Putamen (tissue), 1 donor: ENCODE data around the gene MAP2K7.
"Not testable (repeated sequence)": the region's sequence is repeated elsewhere in the genome, so short reads cannot be mapped to it uniquely, and the experiment has no call there.

ENCODE experiments used
- DNase-seq: peaks from one replicate; pipeline ENCODE4 v3.0.0-alpha.2; 2016; ENCODE audit warnings: low spot score

Gene MAP2K7

DNA sequence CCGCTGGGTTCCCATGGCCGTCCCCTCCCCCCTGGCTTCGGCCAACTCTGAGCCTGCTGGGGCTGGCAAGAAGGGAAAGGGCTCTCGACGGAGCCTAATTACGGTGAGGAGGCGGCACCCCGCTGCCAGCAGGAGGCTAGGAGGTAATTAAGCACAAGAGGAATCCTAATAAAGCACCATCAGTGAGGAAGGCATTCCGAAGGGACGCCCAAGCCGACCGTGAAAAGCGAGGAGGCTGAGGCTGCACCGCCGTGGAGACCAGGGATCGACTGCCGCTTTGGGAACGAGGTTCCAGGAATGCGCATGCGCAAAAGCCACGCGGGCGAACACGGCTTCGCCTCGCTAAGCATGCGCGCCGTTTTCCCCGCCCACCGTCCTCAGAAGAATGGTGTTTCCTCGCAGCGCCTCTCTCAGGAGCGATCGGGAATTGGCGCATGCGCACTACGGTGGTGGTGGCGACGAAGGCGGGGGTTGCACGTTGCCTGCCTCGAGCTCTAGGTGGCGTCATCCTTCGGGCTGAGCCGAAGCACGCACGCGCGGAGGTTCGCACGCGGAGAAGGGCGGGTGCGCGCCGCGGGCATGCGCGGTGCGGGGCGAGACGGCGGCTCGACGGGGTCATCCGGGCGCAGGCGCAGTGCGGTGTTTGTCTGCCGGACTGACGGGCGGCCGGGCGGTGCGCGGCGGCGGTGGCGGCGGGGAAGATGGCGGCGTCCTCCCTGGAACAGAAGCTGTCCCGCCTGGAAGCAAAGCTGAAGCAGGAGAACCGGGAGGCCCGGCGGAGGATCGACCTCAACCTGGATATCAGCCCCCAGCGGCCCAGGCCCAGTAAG is at the start of gene MAP2K7:
MAP2K7 (plus strand) TSS at position 634 of the 830 bp plus-strand sequence; CDS start at position 702, 68 bp downstream.
- DNase-seq, result peak; percentile 99

DNA sequence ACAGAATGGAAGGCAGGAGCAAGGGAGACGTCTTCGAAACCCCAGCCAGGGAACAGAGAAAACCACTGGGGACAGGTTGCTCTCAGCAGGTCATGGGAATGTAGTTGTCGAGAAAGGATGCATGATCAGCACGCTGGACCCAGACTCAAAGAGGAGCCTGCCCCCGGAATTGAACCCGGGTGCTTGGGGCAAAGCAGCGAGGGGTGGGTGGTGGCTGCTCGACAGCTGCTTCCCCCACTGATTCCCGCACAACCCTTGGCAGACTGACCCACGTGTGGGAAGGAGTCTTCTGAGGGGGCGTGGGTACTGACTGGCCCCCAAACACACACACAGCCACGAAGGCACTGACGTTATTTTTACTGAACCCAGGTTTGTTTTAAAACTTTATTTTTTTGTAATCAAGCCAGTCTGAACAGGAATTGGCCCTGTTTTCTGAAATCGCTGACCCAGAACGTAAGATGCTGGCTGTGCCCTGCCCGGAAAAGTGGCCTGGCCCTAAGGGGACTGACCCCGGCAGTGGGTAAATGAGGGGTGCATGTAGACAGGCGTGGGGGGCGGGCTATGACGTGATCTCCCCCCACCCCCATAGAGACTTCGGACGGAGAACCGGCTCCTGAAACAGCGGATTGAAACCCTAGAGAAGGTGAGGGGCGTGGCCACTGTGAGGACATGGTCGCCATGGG is 48.1 kb upstream of the MAP2K7 start:
- DNase-seq, result no peak

DNA sequence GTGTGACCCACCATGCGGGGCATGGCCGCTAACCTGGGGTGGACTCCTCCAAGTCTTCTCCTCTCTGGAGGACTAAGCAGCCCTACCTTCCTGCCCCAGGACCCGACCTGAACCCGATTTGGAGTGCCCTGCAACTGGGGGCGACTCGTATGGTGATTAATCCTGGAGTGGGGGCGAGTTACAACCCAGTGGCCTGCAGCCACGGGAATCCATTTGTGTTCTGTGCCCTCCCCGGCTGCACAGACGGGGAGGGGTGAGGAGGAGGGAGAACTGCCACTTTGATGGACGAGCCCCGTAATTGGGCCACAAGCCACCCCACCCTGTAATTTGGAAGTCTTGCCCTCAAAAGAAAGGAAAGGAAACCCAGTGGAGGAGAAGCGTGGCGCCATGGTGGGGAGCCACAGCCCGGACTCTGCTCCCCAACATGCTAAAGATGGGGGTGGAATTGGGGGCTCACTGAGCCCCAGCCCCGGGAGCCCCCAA is 47.5 kb upstream of the MAP2K7 start:
- DNase-seq, result no peak

DNA sequence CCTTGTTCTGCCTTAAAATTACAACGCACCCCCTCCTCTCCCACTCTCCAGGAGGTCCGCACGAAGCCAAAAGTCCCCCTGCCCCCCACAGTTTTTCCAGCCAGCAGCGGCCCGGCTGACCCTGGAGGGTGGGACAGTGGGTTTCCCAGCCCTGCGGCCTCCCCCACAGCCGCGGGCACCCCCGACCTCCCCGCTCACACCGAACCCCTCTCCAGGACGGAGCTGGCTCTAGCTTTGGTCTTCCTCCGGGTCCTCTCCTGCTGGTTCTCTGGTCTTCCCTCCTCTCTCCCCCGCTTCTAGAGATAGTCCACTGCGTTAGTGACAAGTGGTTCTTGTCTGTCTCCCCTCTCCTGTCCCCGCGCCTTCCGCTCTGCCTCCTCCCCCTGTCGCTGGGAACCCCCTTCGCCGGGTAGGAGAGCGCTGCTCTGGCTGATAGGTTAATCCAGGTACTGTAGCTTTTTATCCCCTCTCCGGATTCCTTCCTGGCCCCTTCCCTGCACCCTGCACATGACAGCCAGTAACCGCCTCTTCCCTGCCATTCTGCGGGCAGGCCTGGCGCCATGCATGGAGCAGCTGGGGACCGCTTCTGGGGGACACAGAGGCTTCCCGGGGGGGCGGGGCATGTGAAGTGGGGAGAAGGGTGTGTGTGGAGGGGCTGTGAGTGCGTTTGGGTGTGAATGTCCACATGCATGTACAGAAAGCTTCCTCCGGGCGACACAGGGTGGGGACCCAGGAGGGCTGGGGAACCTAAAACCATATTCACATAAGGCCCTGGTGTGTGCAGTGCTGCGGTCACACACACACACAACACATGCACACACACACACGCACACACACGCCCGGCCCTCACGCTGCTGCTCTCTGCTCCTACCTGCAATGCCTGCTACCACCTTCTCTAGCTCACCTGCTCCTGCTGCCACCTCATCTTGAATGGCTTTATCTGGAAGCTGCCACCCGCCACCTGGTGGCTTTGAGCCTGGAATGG is 46.7 kb upstream of the MAP2K7 start:
- DNase-seq, result no peak

GRCh38 chr19:7857727-7858108 is 46.0 kb upstream of the MAP2K7 start:
- DNase-seq, result no peak

DNA sequence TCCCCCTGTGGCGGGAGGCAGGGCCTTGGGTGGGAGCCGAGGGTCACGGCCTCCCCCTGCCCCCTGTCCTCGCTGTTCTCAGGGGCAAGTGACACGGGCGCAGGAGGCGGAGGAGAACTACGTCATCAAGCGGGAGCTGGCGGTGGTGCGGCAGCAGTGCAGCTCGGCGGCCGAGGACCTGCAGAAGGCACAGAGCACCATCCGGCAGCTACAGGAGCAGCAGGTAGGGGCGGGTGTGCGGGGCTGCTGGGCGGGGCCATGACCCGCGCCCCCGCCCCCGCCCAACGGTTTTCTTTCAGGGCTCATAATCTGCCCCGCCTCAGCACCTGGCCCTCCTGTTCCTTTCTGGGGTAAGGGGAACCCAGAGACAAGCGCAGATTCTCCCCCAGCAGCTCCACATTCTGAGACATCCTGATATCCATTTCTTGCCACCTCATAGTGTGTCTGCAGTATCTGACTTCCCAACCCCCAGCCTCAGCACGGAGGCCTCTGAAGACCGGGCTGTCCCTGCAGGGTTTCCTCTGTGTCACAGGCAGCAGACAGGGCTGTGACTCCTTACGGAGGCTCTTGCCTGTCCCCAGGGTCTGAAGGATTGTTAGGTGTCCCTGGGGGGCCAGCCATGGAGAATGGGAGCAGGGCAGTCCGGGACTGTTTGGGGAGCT is 45.4 kb upstream of the MAP2K7 start:
- DNase-seq, result no peak

DNA sequence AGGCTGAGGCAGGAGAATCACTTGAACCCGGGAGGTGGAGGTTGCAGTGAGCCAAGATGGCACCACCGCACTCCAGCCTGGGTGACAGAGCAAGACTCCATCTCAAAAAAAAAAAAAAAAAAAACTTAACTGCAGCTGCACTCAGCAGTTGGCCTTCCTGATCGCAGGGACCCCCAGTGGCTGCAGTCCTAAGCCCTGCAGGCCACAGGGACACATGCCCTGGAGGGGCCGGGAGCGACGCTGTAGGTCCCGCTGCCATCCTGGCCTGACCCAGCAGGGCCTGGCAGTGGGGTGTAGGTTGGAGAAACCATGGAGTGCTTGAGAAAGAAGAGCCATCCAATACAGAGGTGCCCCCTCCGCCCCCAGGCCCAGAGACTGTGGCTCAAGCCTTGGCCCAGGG is 44.6 kb upstream of the MAP2K7 start:
- DNase-seq, result not testable (repeated sequence)

- no peak for DNase-seq
Observed at GRCh38 chr19:7859831-7860713, 43.6 kb upstream of the MAP2K7 start.

- DNase-seq, result peak; percentile 53
Observed at GRCh38 chr19:7860714-7861618, 42.7 kb upstream of the MAP2K7 start.

- no peak for DNase-seq
Observed at GRCh38 chr19:7861619-7862412, 41.9 kb upstream of the MAP2K7 start.

- no peak for DNase-seq
Observed at GRCh38 chr19:7862413-7862951, 41.2 kb upstream of the MAP2K7 start.

DNA sequence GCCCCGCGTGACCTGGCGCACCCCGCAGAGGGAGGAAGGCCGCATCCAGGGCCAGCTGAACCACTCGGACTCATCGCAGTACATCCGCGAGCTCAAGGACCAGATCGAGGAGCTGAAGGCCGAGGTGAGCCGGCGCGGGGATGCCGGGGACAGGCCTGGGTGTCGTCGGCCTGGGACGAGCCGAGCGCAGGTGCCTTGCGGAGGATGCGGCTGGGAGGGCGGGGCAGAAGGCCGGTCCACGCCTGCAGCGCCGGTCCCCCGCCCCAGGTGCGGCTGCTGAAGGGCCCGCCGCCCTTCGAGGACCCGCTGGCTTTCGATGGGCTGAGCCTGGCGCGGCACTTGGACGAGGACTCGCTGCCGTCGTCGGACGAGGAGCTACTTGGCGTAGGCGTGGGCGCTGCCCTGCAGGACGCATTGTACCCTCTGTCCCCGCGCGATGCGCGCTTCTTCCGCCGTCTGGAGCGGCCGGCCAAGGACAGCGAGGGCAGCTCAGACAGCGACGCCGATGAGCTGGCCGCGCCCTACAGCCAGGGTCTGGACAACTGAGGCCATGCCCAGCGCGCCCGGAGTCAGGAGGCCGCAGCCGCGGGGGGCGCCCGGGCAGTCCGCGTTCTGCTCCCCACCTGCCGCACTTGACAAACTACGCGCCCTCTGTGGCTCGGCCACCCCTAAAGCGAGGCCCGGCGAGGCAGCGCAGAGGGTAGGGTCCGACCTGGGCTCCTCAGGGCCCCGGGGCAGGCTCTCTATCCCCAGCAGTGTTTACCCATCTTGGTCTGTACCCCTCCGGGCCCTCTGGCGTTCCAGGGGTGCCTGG is 40.3 kb upstream of the MAP2K7 start:
- DNase-seq, result no peak

DNA sequence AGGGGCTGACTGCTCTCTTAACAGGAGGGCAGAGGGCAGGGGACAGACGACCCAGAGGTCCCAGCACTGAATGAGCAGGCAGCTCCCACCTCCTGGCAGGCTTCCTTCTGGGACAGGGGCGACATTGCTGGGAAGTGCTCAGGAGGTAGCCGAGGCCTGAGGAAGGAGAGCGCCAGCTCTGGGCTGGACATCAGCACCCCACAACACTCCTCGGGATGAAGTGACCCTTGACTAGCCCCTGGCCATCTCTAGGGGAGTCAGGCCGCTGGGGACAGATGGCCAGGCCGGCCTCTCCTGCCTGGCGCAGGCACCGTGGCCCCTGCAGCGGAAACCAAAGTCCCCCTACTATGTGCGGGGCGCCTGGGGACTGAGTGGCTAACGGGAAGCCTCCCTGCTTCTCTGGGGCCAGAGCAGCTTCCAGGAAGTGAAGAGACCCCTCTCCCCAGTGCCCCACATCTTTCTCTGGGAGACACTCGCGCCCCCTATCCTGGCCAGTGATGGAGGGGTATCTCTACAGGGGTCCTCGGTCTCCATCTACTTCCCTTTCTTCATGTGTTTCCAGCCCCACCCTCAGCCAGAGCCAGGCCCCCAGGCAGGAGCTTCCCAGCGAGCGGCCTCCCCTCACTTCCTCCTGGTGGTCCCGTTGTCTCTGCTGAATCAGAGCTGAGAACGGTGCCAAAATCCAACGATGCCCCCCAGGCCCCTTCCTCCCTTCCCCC is 39.5 kb upstream of the MAP2K7 start:
- DNase-seq, result no peak

DNA sequence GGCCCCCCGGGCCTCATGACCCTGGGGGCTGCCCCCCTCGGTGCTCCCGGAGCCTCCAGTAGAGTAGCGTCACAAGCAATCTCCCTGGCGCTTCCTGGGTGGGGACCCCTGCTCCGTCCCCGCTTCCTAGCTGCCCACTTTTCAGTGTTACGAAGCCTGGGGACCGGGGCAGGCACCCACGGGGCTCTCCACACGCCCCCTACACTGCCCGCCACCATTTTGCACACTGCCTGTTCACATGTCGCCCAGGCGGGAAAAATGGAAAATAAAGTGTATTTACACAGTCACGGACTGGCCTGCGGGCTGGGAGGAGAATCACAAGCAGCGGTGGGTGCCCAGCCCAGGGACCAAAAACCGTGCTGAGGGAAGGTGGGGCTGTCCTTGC is 39.0 kb upstream of the MAP2K7 start:
- DNase-seq, result no peak

- DNase-seq, result no peak
Observed at GRCh38 chr19:7865262-7865911, 38.3 kb upstream of the MAP2K7 start.

DNA sequence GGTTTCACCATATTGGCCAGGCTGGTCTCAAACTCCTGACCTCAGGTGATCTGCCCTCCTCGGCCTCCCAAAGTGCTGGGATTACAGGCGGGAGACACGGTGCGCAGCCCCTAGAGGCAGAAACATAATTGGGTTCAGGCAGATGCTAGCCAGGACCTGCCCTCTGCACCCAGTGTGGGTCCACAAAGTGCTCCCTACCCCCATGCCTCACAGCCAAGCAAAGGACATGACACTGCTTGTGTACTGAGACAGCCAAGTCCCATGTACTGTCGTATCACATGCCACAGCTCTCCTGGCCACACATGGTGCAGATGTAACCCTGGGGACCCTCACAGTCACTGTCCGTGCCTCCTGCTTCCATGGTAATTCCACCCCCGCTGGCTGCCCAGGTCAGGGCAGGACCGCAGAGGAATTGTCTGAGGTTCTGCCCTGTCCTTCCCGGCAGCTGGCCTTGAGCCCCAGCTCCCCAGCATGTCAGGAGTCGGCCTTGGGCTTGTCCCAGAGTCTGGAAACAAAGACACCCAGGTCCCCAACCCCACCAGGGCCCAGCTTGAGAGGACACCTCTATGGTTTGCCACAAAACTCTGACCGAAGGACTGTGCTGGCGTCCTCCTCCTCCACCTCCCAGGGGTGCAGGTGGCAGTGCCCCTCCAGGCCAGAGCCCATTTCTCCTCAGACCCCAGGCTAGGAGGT is 37.1 kb upstream of the MAP2K7 start:
- DNase-seq, result no peak
